Measurements from ENCODE around the gene IL15. TPM values are rescaled to one million over a fixed set of nuclear protein-coding genes. Genes with fewer than 3 reads are reported as not detected.

The IL15 gene
- total and polyA plus RNA-seq, 2 of the 8 experiments (the other 6 are each of a cell fraction or from before 2014, with no cell fraction given): 0.30 to 0.61 TPM

GRCh38 chr4:141746026-141746425 is 109.6 kb downstream of the IL15 start:
- no peak overlapping the region for H2AK5ac ChIP-seq (ENCODE audit: low read depth, low read length)
- no peak overlapping the region for H2BK120ac ChIP-seq (replicated peaks; ENCODE audit: low read depth, low read length)
- H4K5ac ChIP-seq (ENCODE audit: insufficient read length, low read depth, low read length): no peak overlapping the region
- no peak overlapping the region for H3K4ac ChIP-seq (replicated peaks; ENCODE audit: insufficient read length, low read depth, low read length)
- no peaks in the 10 kb centered on the region; a peak in 1 of 4 replicates for H3K9me3 ChIP-seq (ENCODE audit: insufficient read depth in 2 of 2, low read depth in 1 of 2, low read length in 1 of 2)
- no peak overlapping the region for H3K27ac ChIP-seq (ENCODE audit: low read depth, low read length)
- POLR2A ChIA-PET (ENCODE audit: partially characterized antibody): no interaction called here
- H4K20me1 ChIP-seq (replicated peaks in 1 of 2; ENCODE audit: control insufficient read depth in 1 of 2, insufficient read depth in 2 of 2, low read length in 2 of 2): no peaks in the 10 kb centered on the region
- H3K79me1 ChIP-seq (ENCODE audit: low read depth, low read length): no peaks in the 10 kb centered on the region
- H3K56ac ChIP-seq (replicated peaks; ENCODE audit: insufficient read length, low read depth, low read length): no peak overlapping the region
- H3K9ac ChIP-seq (replicated peaks in 1 of 4; ENCODE audit: extremely low read depth in 1 of 4, low read depth in 3 of 4, low read length in 3 of 4): no peak overlapping the region
- H3K23ac ChIP-seq (ENCODE audit: insufficient read length): no peak overlapping the region
- H2BK12ac ChIP-seq (ENCODE audit: low read depth, low read length): no peak overlapping the region
- DNase-seq (ENCODE audit: low read depth in 1 of 2, low spot score in 2 of 2) (no peak), FAIRE-seq (no peak)
- H3K4me2 ChIP-seq (ENCODE audit: insufficient read depth in 1 of 2, low read depth in 2 of 2, low read length in 2 of 2): no peak overlapping the region
- no peak overlapping the region for H2AFZ ChIP-seq (ENCODE audit: low read length)
- H4K8ac ChIP-seq (ENCODE audit: extremely low read depth, insufficient read depth, low read length): no peak overlapping the region
- H3K79me2 ChIP-seq (ENCODE audit: control insufficient read depth in 1 of 2, insufficient read depth in 2 of 2, low read length in 2 of 2): no peaks in the 10 kb centered on the region
- H2BK15ac ChIP-seq (ENCODE audit: low read length): no peak overlapping the region
- 100% methylated on average over 1 of the region's 1 CpG; no CpG with 5 or more reads in 1 of the 2 experiments for WGBS, 2 experiments (ENCODE audit: extremely low coverage in 1 of 2, insufficient coverage in 1 of 2, insufficient read length in 1 of 2, insufficient replicate concordance in 2 of 2, low coverage in 1 of 2, low lambda C conversion rate in 2 of 2, missing lambda C conversion rate in 1 of 2)
- TF ChIP-seq CHD1 (IDR thresholded peaks at IDR 0.05; ENCODE audit: low read depth, low read length): no peak
- TF ChIP-seq MAX (IDR thresholded peaks at IDR 0.05): no peak
- TF ChIP-seq TAF1 (IDR thresholded peaks at IDR 0.05; ENCODE audit: low read depth, low read length): no peak
- TF ChIP-seq GABPA (IDR thresholded peaks at IDR 0.05; ENCODE audit: borderline replicate concordance, insufficient read depth, low read length): no peak
- no peak for TF ChIP-seq CBX5 (IDR thresholded peaks at IDR 0.05; ENCODE audit: low read depth, low read length)
- no peak for TF ChIP-seq BACH1 (IDR thresholded peaks at IDR 0.05; ENCODE audit: low read length)
- TF ChIP-seq EP300 (IDR thresholded peaks at IDR 0.05; ENCODE audit: borderline replicate concordance in 1 of 2, low read depth in 2 of 2, low read length in 2 of 2): no peak
- TF ChIP-seq BCL11A (IDR thresholded peaks at IDR 0.05; ENCODE audit: low read depth in 2 of 2, low read length in 2 of 2): no peak
- TF ChIP-seq POU5F1 (IDR thresholded peaks at IDR 0.05; ENCODE audit: low read depth, low read length): no peak
- CTCF ChIA-PET (ENCODE audit: partially characterized antibody): no interaction called here
- H3K4me3 ChIP-seq (ENCODE audit: extremely low read depth in 1 of 4, insufficient read depth in 2 of 4, low read depth in 3 of 4, low read length in 4 of 4): no peak overlapping the region
- H2BK20ac ChIP-seq (ENCODE audit: low read length): no peak overlapping the region
- H3K36me3 ChIP-seq (ENCODE audit: control insufficient read depth in 2 of 4, insufficient read depth in 4 of 4, low read length in 3 of 4): no peaks in the 10 kb centered on the region
- H3K18ac ChIP-seq (ENCODE audit: extremely low read depth, low read length): no peak overlapping the region
- no peak overlapping the region for H3K14ac ChIP-seq (ENCODE audit: insufficient read length)
- no peaks in the 10 kb centered on the region for H3K23me2 ChIP-seq (ENCODE audit: low read depth, low read length)
- H4K91ac ChIP-seq (replicated peaks; ENCODE audit: insufficient read length, low read length): no peak overlapping the region
- H2BK5ac ChIP-seq (ENCODE audit: low read depth, low read length): no peak overlapping the region
- no peaks in the 10 kb centered on the region for H3K27me3 ChIP-seq (replicated peaks in 1 of 4; ENCODE audit: control insufficient read depth in 3 of 4, extremely low read depth in 1 of 4, insufficient read depth in 3 of 4, low read length in 3 of 4)
- H3K4me1 ChIP-seq (replicated peaks in 1 of 4; ENCODE audit: control insufficient read depth in 3 of 4, insufficient read depth in 4 of 4, low read length in 3 of 4): no peaks in the 10 kb centered on the region

All from H1 (cell line).